GM19351 (cell line): ENCODE results near the gene ANKRD40.
"Not testable (repeated sequence)": the region's sequence is repeated elsewhere in the genome, so short reads cannot be mapped to it uniquely, and the experiment has no call there.

Experiments
- ATAC-seq: cut with Tn5 transposase; IDR thresholded peaks from one replicate; pipeline ENCODE4 v1.9.1; 2021; ENCODE audit warnings: mild to moderate bottlenecking, moderate library complexity; ENCODE audit not compliant: unreplicated experiment

The ANKRD40 gene

DNA sequence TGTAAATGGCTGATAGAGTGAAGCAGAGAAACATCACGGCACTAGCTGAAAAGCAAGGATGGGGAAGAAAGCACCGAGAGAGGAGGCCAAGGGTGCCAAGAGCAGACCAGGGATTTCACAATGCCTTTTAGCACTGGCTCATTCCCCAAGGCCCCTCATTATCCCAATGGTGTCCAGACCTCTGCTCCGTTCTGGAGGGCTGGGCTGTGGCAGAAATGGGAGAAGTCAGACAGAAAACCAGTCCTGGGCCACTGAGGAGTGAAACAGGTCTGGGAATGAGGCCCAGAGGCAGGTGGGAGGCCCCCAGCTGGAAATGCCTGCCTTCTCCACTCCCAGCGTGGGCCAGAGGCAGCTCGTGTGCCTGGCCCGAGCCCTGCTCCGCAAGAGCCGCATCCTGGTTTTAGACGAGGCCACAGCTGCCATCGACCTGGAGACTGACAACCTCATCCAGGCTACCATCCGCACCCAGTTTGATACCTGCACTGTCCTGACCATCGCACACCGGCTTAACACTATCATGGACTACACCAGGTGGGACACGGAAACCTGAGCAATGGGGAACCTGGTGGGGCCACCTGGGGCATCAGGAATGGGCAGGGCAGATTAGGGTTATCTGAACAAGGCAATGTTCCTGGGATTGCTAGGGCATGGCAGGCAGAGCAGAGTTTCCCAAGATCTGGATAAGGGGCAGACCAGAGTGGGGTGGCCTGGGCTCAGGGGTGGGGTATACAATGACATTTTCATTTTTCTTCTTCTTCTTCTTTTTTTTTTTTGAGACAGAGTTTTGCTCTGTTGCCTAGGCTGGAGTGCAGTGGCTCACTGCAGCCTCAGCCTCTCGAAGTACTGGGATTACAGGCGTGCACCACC is 20.3 kb downstream of the ANKRD40 start:
- ATAC-seq = no peak

DNA sequence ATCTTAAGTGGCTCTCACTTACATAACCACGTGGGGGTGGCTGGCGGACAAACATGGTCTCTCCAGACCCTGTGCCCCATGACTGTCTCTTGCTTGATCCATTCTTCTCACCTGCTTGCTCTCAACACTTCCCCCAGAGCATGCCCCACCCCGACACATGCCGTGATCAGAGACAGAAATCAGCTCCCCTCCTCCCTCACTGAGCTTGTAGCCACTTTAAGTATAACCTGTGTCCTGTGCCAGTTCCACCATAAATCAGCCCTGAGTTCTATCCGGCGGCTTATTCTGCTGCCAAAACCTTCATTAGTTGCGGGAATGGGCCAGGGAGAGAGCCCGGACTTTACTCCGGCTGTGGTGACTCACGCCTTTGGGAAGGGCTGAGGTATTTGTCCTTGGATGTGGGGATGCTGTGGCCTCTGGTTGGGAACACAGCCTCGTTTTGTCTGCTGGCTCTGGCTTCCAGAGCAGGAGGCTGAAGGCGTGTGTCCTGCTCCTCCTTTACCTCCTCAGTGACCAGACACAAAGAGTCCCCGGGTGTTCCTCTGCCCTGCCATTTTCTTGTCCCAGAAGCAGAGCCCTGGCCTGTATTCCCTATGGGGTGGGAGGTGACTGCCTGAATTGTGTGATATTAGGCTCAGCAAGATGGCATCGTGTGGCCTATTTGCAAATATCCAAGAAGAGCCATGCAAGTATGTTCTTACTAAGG is 21.1 kb downstream of the ANKRD40 start:
- ATAC-seq = no peak

DNA sequence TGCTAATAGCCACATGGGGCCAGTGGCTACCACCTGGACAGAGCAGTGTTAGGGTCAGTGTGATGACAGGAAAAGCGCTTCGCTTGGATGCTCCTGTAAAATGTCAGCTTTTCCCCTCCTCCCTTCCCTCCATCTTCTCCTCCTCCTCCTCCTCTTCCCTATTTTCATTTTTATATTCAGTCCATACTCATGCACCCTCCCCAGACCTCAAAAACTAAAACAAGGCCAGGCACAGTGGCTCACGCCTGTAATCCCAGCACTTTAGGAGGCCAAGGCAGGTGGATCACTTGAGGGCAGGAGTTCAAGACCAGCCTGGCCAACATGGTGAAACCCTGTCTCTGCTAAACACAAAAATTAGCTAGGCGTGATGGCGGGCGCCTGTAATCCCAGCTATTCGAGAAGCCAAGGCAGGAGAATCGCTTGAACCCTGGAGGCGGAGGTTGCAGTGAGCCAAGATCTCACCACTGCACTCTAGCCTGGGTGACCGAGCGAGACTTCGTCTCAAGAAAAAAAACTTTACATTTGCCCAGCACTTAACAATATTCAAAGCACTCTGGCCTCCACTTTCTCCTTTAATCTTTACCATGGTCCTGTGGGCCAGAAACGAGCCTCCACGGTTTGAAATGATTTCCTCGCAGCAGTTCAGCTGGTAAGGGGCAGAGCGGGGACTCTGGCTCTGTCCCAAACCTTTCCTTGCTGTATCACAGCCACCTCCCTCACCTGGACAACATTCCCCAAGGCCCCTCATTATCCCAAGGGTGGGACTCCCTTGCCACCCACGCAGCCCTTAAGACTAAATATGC is 21.8 kb downstream of the ANKRD40 start:
- no peak for ATAC-seq

DNA sequence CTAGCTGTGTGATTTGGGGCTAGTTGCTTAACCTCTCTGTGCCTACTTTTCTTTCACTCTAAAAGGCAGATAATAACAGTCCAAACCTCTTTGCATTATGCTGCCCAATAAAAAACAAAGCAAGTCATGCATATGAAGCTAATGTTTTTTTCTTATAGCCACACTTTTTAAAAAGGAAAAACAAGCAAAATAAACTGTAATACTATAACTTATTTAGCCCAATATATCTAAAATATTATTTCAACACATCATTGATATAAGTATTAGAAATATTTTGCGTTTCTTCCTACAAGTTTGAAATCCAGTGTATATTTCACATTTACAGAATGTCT is 22.4 kb downstream of the ANKRD40 start:
- ATAC-seq = no peak

DNA sequence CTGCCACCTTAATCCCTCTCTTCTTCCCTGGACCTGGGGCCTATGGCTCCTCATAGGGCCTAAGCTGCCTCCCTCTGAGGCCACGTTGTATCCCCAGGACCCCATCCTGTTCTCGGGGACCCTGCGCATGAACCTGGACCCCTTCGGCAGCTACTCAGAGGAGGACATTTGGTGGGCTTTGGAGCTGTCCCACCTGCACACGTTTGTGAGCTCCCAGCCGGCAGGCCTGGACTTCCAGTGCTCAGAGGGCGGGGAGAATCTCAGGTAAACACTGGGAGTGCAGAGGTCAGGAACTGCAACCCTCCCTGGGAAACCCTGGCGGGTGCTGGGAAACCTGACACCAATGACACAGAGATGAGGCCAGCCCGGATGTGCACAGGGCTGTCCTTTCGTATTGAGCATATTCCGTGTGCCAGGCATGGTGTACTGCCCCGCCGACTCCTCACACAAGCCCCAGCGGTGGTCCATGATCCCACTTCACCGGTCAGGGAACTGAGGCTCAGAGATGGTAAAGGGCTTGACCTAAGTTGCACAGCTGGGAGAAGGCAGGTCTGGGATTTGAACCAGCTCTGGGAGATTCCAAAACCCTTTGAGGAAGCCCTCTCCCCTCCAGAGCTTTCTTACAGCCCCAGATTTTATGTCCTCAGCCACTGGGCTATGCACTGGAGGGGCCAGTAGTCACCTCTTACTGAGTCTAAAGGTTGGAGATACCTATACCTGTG is 22.9 kb downstream of the ANKRD40 start:
- no peak for ATAC-seq

DNA sequence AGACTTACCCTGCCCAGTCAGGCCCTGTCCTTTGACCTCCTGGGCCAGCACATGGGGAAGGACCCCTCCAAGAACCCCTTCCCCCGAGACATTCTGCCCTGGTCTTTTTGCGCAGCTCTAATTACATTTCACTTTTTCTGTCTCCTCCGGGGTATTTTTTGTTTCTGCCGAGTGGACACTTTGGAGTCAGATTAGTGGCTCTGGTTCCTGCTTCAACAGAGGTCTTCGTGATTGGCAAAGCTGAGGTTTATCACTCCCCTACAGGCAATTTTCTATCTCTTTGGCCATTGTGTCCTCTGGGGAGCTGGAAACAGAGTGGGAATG is 23.5 kb downstream of the ANKRD40 start:
- no peak for ATAC-seq

DNA sequence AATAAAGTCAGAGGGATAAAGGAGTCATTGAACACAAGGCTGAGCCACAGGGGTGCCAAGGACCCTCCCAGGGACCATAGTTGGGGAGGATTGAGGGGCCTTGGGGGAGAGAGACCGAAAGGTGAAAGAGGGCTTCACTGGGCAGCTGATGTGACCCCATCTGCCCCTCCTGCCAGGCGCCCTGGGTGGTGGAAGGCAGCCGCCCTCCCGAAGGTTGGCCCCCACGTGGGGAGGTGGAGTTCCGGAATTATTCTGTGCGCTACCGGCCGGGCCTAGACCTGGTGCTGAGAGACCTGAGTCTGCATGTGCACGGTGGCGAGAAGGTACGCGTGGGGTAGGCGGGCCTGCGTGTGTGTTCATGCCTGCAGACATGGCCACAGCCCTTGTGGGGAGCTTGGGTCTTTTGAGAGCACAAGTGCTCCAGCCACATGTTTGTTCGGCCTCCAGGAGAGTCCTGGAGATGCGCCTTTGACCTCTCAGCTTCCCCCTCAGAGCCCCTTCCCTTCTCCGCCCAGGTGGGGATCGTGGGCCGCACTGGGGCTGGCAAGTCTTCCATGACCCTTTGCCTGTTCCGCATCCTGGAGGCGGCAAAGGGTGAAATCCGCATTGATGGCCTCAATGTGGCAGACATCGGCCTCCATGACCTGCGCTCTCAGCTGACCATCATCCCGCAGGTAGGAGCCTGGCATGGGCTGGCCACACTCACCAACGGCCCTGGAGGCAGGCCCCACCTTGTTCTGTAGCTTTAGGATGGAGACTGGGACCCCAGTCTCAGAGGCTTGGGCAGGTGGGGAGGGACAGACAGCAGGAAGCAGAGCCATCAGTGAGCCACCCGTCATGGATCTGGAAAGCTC is 24.1 kb downstream of the ANKRD40 start:
- no peak for ATAC-seq

DNA sequence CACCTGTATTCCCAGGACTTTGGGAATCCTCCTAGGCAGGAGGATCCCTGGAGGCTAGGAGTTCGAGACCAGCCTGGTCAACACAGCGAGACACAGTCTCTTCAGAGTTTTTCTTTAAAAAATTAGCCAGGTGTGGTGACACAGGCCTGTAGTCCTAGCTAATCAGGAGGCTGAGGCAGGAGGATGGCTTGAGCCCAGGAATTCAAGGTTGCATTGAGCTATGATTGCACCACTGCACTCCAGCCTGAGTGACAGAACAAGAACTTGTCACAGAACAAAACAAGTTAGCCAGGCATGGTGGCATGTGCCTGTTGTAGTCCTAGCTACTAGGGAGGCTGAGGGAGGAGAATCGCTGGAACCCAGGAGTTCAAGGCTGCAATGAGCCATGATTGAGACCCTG is 24.8 kb downstream of the ANKRD40 start:
- ATAC-seq = no peak

DNA sequence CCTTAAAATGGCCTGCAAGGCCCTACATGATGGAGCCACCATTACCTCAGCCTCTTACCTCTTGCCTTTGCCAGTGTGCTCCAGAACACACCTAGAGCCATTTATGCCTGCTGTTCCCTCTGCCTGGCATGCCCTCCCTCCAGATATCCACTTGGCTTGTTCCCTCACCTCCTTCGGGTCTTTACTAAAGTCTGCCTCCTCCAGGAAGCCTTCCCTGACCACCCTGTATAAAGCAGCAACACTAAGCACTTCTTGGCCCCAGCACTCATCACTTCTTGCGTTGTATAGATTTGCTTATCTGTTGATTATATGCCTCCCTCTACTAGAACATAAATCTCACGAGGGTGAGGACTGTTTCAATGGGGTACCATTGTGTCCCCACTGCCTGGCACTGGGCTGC is 25.3 kb downstream of the ANKRD40 start:
- no peak for ATAC-seq

DNA sequence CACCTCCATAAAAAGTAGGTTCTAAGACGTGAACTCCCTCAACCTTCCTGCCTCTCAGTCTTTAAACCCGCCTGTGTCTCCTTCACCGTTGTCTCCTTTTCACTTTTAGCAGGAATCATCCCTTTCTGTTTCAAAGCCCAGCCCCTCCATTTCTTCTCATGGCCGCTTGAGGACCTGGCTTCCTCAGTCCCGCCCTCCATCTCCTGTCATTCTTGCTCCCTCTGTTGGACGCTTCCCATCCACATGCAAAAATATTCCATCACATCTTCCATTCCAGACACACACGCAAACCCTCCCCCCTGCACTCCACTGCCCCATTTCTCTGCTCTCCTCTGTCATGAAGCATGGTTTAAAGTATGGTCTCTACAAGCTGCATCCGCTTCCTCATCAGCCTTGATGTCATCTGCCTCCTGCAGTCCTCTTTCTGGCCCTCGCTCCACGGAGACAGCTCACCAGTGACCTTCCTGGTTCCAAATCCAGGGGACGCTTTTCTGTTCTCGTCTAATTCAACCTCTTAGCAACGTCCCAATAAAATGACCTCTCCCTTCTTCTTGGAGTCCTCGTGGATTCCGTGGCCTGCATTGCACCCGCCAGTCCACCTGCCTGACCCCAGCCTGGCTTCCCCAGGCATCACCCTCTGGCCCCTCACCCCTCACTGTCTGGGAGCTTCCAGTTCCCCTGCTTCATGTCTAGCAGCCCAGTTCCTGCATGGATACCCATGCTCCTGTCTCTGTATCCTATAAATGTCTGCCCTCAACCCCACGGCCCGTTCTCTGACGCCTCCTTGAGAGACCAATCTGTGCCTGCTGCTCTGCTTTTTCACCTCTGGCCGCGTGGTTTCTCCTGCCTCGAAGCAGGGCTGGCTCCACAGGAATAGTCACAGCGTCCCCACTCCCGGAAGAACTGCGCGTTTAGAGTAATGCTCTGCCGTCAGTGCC is 26.2 kb downstream of the ANKRD40 start:
- ATAC-seq = no peak

DNA sequence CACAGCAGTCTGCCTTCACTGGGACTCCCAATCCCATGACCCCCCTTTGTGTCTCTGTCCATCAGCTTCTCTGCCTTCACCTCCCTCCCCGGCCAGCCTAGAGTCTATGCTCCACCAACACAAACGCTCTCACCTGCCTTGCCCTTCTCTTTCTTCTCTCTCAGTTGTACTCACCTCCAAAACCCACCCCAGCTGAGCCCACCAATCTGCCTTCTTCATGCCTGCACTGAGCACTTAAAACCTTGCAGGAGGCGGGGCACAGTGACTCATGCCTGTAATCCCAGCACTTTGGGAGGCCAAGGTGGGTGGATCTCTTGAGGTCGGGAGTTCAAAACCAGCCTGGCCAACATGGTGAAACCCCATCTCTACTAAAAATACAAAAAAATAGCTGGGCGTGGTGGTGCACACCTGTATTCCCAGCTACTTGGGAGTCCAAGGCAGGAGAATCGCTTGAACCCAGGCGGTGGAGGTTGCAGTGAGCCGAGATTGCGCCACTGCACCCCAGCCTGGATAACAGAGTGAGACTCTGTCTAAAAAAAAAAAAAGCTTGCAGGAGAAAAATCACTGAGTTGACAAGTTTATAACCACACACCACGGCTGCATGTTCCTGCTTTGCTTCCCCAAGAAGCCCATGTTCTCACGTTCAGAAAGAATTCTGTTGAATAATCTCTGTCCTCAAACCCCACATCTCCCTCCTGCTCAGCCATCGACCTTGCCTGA is 27.0 kb downstream of the ANKRD40 start:
- ATAC-seq = not testable (repeated sequence)

DNA sequence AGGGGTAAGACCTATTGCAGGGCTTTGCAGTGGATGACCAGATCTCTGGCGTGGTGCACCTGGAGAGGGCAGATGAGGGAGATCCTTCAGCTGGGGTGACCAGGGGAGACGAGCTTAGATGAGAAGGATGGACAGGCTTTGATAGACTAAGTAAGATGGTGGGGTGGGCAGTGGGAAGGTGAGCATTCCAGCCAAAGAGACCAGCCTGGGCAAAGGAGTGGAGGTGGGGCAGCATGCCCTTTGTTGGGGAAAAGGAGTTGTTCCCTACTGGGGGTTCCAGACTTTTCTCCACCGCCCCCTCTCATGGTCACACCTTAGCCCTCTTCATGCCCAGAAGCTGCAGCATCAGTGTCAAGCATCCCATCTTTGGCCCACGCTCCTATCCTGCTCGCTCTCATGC is 27.6 kb downstream of the ANKRD40 start:
- no peak for ATAC-seq

DNA sequence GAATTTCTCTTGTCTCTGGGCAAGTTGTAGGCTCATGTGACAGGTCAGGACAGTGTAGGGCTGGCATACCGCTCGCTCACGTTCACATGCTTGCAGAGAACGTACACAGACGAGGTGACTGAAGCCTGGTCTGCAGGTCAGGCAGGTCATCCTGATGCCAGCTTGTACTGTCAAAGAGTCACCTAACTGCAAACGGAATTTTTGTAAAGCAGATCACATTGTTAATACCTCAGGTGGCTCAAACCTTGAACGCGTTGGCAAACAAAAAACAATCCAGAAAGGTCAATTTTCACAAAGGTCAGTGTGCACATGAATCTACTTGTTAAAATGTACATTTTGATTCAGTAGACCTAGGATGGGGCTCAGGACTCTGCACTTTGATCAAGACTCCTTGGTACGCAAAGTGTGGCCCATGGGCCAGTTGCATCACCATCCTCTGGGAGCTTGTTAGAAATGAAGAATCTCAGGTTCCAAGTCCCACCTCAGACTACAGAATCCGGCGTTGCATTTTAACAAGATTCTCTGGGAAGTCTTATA is 28.6 kb downstream of the ANKRD40 start:
- no peak for ATAC-seq

DNA sequence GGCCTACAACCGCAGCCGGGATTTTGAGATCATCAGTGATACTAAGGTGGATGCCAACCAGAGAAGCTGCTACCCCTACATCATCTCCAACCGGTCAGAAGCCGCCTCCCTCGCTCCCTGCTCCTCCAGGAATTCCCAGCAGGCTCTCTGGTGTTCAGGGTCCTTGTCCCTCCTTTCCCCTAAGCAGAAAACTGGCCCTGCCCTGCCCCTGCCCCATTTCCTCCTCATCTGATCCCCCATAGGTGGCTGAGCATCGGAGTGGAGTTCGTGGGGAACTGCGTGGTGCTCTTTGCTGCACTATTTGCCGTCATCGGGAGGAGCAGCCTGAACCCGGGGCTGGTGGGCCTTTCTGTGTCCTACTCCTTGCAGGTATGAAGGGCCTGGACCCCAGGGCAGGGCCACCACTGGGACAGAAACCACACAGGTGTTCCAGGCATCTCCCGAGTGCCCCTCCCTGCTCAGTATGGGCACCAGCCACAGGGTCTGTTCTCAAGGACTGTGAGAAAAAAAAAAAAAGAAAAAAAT is 29.8 kb downstream of the ANKRD40 start:
- ATAC-seq = no peak

DNA sequence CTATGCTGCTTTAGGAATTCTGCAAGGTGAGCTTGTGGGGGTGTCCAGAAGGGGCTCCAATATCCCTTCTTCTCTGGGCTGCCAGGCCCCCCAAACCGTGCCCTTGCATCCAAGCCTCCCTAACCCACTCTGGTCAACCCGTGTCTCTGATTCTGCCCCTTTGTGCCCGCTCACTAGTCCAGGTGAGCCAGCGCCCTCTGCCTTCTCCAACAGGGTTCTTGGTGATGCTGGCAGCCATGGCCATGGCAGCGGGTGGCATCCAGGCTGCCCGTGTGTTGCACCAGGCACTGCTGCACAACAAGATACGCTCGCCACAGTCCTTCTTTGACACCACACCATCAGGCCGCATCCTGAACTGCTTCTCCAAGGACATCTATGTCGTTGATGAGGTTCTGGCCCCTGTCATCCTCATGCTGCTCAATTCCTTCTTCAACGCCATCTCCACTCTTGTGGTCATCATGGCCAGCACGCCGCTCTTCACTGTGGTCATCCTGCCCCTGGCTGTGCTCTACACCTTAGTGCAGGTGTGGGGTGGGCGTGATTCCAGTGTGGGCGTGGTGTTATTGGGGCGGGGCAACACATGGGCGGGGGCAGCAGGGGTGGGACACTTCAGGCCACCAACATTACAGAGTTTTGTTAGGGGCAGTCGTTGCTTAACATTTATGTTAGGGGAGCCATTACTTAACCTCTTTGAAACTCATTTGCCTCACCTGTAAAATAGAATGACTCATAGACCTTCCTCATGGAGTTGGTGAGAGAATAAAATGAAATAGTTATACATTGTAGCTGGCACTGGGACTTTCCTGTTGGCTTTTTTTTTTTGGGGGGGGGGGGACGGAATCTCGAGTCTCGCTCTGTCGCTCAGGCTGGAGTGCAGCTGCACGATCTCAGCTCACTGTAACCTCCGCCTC is 31.4 kb downstream of the ANKRD40 start:
- no peak for ATAC-seq

DNA sequence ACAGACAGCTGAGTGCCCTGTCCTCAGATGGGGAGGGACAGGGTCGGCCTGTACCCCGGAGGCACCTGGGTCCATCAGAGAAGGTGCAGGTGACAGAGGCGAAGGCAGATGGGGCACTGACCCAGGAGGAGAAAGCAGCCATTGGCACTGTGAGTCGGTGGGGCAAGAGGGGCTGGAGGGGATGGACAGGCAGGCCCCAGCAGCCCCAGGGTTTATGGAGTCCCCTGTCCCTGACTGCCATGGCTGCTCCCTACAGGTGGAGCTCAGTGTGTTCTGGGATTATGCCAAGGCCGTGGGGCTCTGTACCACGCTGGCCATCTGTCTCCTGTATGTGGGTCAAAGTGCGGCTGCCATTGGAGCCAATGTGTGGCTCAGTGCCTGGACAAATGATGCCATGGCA is 32.1 kb downstream of the ANKRD40 start:
- no peak for ATAC-seq

DNA sequence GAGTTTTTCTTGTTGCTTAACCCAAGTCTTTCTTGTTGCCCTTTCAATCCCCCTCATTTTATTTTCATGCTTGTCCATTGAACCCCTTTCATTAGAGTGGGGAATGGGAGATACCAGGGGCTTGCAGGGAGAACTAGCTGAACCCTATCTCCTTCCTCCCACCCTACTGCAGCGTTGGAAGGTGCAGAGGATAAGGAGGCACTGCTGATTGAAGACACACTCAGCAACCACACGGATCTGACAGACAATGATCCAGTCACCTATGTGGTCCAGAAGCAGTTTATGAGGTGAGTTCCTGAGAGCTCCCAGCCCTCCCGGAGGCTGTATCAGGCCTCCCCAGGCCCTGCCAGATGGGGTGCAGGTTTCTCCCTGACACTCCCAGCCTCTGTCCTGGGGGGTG is 32.5 kb downstream of the ANKRD40 start:
- ATAC-seq = no peak
